ENCODE measurements around the gene CHD9.
"Not testable (repeated sequence)": the region's sequence is repeated elsewhere in the genome, so short reads cannot be mapped to it uniquely, and the experiment has no call there.

The CHD9 gene

DNA sequence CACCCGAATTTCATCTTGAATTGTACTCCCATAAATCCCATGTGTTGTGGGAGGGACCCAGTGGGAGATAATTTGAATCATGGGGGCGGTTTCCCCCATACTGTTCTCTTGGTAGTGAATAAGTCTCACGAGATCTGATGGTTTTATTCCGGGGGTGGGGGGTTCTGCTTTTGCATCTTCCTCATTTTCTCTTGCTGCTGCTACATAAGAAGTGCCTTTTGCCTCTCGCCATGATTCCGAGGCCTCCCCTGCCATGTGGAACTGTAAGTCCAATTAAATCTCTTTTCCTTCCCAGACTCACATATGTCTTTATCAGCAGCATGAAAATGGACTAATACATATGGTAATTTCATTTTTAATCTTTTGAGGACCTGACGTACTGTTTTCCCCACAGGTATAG is 20.7 kb downstream of the CHD9 start:
- not testable (repeated sequence) for DNase-seq (ENCODE audit: low spot score)

DNA sequence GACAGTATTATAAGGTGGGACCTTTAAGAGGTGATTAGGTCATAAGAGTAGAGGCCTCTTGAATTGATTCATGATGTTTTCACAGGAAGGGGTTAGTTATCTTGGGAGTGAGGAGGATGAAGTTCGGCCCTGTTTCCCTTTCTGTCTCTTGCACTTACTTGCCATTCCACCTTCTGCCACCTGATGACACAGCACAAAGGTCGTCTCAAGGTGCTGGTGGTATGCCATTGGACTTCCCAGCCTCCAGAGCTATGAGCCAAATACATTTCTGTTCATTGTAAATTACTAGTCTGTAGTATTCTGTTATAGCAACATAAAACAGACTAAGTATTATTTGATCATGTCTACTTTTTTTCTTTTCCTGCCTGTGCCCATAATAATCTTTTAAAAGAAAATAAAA is 23.5 kb downstream of the CHD9 start:
- no peak for DNase-seq (ENCODE audit: low spot score)

DNA sequence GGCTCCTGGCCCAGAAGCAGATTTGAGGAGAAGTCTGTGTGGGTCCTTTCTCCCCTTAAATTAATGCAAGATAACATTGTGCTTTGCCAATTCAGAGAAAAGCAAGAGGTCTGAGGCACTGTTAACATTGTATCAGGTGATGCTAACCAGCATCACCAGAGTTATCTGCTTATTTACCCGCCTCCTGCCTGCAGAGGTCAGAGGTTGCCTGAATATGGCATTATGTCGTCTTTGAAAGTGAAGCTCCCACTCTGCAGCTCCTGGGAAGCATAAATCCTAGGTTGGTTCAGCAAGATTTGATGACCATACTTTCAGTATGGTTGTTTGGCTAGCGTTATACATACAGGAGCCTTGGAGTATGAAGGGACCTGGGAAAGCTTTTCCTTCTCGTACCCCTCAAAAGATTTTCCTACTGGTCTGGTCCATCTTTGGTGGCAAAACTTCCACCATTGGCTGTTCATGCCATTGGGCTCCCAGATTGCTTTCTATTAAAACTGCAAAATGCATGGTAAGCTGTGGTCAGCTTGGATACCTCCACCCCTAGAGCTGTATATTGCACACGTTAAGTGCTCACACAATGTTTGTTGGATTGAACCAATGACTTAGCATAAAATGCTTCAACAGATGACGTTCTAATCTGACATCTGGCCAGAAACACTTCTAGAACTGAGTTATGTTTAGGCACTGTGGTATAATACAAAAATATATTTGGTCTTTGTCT is 24.1 kb downstream of the CHD9 start:
- DNase-seq (ENCODE audit: low spot score), result no peak

DNA sequence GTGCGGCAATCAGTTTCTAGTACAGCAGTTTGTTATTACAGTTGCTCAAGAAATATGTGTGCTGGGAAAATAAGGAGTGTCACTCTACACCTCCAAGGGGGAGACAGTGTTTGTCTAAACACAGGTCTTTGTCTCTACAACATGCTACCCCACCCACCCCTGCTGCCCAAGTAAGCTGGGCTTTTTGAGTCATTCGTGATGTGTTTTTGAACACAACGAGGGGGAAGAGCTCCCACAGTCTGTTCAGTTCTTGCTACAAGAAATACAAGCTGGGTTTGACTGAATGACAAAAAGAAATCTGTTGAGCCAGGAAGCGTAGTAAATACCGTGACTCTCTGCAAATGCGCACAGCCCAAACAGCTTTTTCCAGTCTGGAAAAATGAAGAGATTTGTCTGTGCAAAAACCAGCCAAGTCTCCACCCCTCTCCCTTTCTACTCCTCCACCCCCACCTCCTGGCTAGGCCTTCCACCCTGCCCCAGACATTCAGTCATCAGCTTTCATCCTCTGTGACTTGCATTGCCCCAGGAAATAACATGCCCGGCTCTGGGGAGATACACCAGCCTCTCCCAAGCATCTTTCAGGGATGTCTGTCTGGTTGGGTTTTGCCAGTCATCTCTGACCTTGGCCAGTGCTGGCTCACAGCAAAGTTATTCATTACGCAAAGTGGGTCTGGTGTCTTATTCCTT is 25.7 kb downstream of the CHD9 start:
- no peak for DNase-seq (ENCODE audit: low spot score)

DNA sequence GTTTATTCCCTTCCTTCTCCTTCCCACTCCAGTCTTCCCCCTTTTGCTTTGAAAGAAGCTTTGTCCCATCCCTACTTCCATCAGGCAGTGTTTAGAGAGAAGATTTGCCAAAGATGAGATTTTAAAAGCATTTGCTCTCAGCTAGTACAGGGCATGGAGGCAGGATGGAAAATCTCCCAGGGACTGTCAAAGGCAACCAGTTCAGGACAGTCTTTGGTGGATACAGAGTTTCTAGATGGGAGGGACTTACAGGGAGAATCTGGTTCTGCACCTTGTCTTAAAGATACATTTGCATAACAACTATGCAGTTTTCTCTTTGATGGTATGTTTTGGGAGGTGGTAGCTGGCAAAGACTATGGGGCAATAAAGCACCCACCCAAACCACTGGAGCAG is 26.2 kb downstream of the CHD9 start:
- DNase-seq (ENCODE audit: low spot score), result no peak

DNA sequence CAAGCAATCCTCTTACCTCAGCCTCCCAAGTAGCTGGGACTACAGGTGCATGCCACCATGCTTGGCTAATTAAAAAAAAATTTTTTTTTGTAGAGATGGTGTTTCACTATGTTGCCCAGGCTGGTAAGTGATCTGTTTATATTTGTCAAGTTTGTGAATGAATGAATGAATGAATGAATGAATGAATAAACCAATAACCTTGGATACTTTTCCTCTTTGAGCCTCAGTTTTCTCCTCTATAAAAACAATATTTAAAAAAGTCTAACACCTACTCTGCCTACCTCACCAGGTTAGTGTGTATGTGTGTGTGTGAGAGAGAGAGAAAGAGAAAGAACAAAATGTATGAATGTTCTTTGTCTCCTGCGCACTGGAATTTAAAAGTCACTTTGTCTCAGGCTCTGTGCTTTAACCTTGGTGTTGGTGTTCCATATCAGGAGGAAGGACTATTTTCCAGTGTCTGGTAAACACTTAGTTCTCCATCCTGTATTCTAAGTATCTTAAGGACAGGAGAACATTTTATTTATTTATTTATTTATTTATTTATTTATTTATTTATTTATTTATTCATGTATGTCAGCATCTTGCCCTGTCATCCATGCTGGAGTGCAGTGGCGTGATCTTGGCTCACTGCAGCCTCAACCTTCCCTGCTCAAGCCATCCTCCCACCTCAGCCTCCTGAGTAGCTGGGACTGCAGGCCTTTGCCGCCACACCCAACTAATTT is 27.1 kb downstream of the CHD9 start:
- DNase-seq (ENCODE audit: low spot score), result no peak

DNA sequence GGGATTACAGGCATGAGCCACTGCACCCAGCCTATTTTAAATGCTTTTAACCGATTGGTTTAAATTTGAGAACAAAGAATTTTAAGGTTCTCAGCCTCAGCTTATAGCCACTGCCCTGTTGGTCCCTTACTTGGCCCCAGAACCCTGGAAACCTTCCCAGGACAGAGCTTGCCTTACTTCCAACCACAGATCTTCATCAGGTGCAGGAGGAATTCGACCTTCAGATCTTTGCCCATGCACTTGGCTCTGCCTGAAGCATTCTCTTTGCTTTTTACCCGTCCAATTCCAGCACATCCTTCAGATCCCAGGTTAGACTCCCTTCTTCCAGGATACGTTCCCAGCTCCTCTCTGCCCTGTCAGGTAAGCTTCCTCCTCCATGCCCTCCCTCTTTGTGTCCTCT is 27.7 kb downstream of the CHD9 start:
- DNase-seq (ENCODE audit: low spot score), result no peak

DNA sequence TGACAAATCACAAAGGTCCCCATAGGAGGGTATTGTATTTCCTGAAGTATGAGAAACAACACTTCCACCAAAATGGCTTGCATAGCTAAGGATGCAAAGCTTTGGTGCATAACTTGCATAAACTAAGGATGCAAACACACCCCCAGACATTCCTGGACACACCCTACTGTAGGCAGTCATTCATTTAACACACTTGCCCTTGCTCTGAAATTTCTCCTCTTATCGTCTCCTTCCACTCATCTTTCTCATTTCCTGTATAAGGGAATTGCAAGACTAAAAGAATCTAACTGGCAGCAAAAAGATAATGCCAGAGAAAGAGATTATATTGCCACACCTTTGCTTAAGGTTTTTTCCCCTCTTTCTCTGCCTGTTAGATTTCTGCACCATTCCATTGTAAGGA is 28.3 kb downstream of the CHD9 start:
- DNase-seq (ENCODE audit: low spot score), result no peak

DNA sequence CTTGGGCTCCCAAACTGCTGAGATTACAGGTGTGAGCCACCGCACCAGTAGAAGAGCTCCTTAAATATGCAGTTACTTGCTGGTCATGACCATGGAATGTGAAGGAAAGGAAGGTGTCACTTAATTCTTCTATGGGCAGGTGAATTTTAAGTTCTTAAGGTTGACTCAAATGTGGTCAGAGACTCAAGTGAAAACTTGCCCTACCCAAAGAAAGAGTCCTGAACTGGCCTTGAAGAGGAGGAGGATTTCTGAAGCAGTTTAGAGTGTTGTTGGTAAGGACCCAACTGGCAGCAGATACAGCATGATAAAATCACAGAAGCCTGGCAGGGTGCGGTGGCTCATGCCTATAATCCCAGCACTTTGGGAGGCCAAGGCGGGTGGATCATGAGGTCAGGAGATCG is 29.4 kb downstream of the CHD9 start:
- no peak for DNase-seq (ENCODE audit: low spot score)

DNA sequence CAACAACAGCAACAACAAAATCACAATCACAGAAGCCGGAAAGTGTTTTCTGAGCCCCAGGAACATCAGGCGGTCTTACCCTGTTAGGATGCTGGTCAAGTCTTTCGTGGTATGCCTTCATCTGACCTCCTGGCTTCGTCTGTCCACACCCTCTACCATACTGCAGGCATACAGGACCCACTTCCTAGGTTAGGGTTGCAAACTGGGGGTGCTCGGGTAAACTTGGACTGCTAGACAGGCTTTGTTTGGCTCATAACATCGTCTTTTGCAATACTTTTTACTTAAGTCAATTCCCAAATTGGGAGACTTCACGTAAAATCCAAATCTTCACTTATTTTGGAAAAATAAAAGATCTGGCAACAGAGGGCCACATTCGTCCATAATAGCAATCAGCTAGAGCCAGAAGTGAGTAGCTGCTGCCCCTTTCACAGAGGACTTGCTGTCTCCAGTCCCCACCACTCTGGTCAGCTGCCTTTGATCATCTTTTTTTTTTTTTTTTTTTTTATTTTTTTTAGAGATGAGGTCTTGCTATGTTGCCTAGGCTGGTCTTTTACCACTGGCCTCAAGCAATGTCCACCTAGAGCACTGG is 30.0 kb downstream of the CHD9 start:
- DNase-seq (ENCODE audit: low spot score), result no peak

DNA sequence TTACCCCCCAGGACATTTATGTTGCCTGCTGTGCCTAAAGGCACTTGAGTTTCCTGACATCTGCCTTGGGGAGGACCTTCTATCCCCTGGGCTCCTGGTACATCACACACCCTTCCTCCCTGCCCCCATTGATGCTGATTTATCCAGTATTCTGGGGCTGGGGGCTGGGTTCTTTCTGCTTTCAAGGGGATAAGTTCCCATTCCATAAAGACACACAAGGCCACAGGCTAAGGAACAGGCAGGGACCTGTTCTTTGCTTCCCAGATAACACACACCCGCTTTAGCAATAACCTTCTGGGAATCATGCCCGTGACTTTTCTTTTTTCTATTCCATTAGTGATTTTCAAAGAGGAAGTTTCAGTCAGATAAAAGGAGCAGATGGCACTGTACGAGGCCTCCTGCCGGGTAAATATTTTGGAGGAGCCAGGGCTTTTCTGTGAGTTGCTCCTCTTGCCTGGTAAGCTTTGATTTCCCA is 30.6 kb downstream of the CHD9 start:
- no peak for DNase-seq (ENCODE audit: low spot score)

DNA sequence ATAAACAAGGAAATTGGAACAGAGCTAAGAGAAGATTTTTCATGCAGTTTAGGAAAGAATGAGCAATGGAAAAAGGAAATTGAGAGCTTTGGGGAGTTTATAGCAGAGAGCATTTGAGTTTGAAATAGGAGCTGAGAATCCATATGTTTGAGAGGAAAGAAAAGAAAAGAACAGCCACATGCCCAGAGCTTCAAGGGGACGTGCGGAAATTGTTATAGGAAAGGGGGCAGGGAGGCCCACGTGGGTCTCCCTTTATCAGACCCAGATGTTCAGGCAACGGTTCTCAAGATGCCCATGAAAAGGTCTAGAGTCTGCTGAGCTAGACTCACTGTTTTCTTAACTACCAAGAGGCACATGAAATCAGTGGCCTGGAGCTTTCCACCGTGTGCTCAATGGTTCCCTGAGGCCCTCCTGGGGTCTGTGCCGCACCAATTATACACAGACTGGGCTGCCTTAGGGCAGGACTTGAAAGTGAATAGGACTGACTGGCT is 31.2 kb downstream of the CHD9 start:
- DNase-seq (ENCODE audit: low spot score), result no peak

DNA sequence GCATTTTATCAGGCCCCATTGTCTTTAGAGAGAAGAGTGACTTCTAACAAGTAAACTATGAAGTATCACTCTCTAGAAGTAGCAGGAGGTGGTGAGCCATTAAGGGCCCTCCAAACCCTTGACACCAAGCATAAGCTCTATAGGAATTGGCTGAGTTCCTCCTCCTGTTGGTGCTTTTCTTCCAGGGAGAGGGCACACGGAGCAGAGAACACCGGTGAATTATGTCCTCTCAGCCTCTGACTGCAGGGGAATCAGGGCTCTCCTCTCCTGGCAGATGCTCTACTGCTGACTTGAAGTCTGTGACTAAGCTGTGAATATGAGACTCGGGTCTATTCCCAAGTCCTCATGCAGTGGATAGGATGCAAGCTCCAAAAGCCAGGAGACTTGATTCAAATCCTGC is 32.3 kb downstream of the CHD9 start:
- no peak for DNase-seq (ENCODE audit: low spot score)

DNA sequence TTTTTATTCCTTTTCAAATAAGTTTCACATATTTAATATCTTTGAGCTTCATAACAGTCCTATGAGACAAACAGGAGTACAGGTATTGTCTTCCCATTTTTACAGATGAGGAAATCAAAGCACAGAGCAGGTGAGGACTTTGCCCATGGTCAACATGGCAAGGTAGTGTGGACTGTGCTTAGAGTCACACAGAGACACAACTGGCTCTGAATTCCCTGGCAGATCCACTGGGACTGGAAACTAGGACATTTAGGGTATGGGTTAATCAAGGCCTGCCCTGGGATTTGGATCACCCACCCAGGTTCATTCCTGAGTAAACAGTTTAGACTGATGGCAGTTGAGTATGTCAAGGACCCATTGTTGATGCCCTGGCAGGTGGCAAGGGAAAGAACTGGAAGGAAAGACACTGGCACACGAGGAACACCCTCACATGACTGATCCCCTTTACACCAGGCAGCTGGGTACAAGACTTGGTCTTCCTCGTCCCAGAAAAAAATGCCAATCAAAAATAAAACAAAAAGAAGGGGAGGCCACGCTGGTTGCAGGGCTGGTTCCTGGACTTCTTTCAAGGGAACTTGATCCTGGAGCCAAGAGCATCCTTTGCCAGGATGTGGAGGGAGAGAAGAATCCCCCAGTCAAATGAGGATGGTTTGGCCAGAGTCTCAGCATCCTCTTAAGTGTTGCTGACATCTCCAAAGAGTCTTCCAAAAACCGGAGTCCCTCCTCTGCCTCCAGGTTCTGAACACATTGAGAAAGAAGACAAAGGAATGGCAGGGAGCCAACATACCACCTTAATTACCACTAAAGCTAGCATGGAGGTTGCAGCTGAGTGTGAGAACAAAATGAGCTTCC is 34.9 kb downstream of the CHD9 start:
- DNase-seq (ENCODE audit: low spot score), result no peak

DNA sequence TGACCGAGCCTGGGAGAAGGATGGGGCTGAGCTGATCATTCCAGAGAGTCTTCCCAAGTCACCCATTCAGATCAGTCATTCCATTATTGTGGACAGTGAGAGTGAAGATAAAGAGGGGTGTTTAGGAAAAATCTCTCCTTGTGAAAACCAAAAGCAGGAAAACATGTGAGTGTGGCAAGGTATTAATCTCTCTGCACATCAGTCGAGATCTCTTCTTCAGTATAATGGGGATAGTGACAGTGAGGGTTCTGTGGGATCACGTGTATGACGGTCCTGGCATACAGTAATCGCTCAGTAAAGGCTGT is 35.4 kb downstream of the CHD9 start:
- no peak for DNase-seq (ENCODE audit: low spot score)

DNA sequence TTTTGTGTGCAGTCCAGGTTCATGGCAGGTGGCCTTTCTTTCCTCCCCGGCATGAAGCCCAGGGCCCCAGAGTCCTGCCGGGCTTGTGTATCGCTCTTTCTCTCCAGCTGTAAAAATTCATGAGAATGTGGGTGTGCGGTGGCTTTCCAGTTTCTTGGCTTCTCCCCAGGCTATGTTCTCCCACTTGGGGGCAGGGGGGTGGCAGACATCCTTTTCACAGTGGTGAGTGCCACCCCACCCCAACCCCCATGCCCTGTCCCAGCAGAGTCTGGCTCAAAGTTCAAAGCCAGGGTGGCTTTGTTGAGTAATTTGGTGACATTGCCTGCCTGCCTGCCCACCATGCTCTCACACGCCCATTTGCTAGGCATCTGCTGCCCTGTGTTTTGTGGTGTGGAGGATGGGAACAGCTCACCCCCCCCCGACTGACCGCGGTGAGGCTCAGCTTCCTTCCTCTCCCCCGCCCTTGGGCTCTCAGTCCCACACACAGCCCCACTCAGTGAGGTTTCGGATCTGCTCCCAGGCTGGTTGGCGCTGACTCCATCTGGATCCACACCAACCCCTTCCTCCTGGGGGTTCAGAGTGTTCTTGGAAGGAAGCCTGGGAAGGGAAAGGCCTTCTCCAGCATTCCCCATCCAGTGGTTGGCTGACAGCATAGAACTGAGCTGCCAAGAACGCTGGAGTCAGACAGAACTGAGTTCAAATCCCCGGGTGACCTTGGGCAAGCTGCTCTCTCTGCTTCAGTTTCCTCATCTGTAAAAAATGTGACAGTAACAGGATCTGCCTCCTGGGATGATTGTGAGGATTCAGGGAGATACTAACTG is 36.0 kb downstream of the CHD9 start:
- DNase-seq (ENCODE audit: low spot score), result no peak

DNA sequence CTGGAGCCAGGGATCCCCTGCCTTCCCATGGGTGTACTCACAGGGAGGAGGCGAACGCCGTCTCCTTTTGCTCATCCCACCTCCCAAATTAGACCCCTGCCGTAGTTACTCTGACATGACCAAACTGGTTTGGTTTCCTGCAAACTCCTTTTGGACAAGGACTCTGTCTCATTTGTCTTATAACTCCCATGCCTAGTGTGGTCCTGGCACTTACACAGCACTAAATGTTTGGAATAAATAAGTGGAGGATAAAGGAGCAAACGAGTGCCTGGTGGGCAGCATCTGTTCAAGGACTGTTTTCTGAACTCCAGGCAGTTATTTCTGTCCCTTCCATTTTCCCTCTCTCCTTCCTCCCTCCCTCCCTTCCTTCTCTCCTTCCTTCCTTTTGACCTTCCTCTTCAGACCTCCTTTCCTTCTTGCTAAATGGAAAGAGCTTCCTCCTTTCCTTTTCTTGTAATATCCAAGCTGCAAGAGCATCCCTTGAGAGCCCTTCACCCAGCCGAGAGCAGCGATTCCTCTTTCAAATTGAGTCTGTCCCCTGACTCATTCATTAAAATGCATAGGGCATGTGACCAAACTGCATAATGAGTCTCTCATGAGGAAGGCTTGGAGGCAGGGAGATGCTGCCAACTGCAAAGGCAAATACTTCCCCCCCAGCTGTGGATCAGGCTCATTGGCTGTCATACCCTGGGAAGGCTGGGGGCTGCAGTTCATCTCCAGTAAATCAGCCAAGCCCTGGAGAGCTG is 36.8 kb downstream of the CHD9 start:
- DNase-seq (ENCODE audit: low spot score), result no peak

DNA sequence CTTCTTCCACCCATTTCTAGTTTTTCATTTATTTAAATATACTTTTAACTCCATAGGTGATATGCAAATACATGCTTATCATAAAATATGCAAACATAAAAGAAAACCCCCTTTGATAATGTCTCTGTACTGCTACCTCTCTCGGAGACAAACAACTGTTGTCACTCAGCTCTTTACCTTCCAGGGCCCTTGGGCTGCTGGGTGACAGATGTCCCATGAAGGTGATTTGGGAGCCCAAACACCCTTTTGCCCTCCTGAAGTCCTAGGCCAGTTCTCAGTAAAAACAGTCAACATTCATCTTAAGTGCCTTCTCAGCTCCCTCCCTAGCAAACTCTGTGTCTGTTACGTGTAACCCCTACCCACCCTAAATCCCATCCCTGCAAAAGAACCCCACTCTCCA is 37.5 kb downstream of the CHD9 start:
- no peak for DNase-seq (ENCODE audit: low spot score)

DNA sequence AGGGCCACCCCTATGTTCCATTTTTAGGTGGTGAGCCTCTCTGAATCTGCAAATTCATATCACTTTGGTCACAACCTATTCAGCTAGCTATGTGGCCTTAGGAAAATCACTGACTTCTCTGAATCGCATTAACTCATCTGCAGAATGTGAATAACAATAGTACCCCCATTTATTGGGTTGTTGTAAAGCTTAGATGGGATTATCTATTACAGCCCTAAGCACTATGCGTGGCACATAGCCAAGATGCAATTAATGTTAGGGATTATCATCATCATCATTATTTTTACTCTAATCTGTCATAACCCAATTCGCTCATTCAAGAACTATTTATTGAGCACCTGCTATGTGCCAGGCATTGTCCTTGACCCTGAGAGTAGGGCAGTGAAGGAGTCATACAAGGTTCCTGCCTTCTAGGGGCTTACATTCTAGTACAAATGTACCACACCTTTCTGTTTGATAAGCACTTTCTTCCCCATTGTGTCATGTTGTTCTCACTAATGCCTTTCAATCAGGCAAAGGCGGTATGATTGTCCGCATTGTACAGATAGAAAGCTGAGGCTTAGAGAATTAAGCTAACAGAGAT is 38.5 kb downstream of the CHD9 start:
- DNase-seq (ENCODE audit: low spot score), result no peak

Data from CD4-positive, alpha-beta T cell treated with Interleukin-6 at 100 ng/mL for 8 hours (primary cell).